ENCODE measurements around the gene TNFAIP8L3.

TNFAIP8L3 gene

DNA sequence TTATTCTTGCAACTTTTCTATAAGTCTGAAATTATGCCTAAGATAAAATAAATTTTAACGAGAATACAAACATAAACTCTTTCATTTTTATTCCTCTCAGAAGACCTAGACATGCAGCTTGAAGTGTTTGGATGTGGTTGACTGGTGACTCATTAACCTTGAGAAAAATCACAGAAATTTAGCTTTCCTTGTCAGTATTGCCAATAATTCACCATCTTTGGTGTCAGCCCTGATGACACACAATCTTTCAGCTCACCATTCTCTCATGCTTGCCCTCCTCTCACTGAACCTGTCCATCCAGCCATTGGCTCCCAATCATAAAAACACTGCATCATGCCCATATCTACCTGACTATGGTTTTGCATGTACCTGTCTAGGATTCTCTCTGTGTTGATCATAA lies 22.6 kb upstream of the TNFAIP8L3 start:
- no peak for DNase-seq (ENCODE audit: low read depth in 1 of 2, low spot score in 1 of 2)

DNA sequence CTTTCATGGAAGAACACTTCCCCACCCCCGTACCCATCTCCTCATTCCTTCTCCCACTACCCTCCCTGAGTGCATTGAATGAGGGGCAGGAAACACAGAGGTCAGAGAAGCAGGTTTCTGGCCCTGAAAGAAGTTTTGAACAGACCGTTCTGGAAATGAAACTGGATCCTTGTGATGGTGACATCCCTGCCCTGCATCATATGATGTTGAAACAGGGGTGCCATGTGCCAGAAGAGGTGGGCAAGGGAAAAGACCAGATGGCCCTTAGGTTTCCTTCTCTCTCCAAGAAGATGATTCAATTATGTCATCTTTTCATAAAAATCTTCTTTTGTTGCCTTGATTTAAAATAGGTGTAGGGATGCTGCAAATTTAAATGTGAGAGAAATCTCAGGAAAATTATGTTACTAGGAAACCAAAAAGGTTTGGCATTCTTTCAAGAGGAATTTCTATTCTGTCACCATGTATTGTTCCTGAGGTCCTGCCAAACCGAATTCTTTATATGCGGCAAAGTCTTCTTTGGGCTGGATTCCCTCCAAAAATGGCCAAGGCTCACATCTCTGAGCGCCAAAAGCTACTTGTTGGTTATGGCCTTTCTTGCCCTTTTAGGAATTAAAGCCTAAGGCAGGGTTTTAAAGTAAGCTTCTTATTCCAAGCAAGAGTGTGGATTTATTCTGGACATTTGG lies 19.9 kb upstream of the TNFAIP8L3 start:
- DNase-seq (ENCODE audit: low read depth in 1 of 2, low spot score in 1 of 2) = no peak

DNA sequence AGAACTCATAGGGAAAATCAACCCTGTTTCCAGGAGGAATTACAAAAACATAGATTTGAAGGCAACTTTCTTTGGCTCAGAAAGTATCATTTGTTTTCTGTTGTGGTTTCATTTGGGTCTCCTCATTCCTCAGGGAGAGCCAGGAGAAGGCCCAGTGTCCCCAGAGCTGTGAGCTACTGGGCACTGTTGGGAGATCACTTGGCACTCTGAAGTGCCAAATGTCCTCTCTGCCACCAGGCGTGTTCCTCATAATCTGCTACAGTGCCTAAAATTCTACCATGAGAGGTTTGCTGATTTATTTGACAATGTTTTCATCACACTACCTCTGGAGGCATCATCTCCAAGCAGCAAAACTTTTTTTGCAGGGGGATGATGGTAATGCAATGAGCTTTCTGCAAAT lies 17.4 kb upstream of the TNFAIP8L3 start:
- no peak for DNase-seq (ENCODE audit: low read depth in 1 of 2, low spot score in 1 of 2)

DNA sequence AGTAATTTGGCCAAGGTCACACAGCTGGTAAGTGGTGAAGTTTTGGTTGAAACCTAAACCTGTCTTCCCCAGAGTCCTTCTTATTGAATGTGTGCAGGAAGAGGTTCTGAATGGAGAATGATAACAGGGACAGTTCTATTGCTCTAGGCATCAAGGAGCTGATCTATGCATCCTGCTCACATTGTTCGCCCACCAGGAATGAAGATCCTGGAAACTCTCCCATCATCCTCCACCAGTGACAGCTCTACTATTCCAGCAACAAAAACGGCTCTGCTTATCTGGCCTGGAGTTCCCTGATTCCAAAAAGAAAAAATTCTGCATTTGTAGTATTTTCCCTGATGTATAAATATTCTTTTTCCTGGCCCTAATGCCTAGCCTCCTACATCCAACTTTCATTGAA lies 16.4 kb upstream of the TNFAIP8L3 start:
- DNase-seq (ENCODE audit: low read depth in 1 of 2, low spot score in 1 of 2) = no peak

DNA sequence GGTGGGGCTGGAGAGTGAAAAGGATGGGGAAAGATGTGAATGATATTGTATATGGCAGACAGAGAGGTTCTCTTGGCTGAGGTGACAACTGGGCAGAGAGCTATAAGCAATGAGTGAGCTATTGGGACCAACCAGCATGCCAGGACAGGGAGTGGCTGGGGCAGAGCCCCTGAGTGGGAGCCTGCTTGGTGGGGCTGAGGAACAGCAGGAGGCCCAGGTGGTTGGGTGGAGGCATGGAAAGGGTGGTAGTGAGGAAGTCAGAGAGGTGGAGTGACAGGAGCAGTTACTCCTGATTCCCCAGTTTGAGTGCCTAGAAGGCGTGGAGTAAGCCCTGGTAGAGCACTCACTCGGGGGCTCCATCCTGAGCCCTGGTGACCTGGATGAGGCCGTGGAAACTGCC lies 15.5 kb upstream of the TNFAIP8L3 start:
- no peak for DNase-seq (ENCODE audit: low read depth in 1 of 2, low spot score in 1 of 2)

DNA sequence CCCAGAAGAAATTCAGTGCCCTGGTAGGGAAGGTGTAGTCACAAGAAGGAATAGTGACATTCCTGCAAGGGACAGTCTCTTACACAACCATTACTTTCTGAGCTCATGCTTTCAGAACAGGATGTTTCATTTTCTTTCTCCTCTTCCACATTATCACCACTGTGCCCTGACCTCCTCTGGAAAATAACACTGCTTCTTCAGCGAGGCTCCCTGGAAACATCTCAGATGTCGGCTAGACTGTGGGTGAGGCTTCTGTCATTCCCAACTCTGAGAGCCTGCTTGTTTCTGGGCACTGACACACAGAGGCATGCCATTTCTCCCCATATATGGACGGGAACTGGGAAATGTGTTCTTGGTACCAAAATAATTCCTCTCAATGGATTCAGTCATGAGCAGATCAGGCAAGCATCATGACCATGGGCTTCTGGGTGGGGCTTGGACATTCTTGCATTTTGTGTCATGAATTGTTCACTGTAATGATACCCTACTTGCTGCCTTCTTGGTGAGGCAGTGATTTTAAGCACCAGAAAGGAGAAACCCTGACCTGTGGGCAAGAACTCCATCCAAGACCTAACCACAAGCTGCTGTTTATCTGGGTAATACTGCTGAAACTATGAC lies 14.3 kb upstream of the TNFAIP8L3 start:
- no peak for DNase-seq (ENCODE audit: low read depth in 1 of 2, low spot score in 1 of 2)

DNA sequence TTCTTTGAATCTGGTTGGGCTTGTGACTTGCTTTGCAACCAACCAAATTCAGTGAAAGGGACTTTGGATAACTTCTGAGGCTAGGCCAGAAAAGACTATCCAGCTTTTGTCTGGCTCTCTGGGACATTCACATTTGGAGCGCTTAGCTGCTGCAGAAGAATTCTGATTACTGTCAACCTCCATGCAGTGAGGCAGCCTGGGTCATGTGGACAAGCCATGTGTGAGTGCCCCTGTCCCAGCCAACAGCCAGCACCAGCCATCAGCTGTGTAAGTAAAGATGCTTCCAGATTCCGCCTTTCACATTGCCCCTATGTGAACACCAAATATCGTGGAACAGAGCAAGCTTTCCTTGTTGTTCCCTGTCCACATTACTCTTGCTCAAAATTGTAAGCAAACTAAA lies 12.9 kb upstream of the TNFAIP8L3 start:
- no peak for DNase-seq (ENCODE audit: low read depth in 1 of 2, low spot score in 1 of 2)

DNA sequence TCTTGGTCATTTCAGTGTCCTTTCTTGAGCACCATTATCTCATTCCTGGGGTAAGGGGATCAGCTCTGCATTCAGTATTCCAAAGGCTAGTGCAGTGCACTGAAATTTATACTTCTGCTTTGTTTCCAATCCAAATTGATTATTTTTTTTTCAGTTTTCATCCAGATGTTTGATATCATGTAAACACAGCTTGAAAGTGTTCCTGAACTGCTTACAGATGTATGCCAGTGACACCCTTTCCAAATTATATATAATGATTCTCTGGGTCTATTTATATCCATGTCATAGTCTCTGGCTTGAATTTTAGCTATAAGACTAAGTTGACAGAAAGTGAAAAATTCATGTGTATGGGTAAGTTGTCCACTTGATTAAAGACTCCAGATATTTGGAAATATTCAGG lies 11.8 kb upstream of the TNFAIP8L3 start:
- DNase-seq (ENCODE audit: low read depth in 1 of 2, low spot score in 1 of 2) = no peak

DNA sequence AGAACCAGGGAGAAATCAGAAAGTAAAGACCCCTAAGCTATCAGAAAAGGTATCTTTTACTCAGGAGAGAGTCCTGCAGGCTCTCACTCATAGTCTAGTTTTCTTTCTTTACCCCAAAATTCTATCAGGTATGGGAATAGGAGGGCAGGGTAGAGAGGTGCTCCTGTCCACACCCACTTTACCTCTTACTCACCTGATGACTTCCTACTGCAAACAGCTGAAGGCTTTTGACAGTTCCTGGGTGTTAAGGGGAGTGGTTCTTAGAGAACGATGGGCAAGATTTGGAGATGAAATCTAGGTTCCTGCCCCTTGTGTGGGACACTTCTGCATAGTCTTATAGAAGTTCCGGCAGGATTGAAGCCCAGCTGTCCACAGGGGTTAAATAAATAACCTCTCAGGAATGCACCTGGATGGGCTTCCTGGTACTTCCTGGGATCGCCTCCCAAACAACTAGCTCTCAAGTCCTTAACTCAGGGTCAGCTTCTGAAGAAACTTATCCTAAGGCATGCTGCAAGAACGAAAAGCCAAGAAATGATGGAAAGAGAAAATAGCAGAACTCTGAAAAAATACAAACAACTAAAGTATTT lies 10.8 kb upstream of the TNFAIP8L3 start:
- DNase-seq (ENCODE audit: low read depth in 1 of 2, low spot score in 1 of 2) = no peak

DNA sequence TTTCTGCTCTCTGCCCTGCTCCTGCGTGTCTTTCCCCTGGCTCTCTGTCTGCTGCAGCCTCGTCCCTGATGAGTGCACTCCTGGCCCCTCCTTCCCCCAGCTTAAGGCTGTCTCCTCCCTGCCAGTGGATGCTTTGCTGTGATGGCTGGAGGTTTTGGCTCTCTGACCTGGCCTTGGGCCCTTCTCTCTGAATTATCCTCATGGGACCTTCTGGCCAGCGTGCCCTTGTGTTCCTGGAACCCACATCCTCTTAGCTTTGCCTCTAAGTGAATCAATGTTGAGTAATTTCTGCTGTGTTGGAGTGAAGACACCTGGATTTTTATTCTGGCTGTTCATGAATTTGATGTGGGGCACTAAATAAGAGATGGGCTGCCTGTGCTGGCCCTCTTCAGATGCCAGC lies 9.8 kb upstream of the TNFAIP8L3 start:
- no peak for DNase-seq (ENCODE audit: low read depth in 1 of 2, low spot score in 1 of 2)

DNA sequence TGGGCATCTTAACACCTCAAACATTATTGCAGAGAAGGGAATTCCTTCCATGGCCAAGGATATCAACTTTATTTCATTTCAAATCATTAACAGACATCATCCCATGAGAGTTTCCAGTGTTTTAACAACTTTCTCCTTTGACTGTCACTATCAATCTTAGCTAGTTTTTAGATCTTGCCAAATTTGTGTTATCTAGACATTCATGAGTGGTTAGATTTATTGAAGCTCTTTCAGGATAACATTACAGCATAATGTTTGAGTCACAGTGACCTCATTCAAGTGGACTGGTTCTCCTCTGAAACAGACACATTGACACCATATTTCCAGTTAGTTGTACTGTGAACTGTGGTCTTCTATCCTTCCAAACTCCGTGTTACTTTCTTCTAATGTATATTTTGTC lies 8.6 kb upstream of the TNFAIP8L3 start:
- DNase-seq (ENCODE audit: low read depth in 1 of 2, low spot score in 1 of 2) = no peak

DNA sequence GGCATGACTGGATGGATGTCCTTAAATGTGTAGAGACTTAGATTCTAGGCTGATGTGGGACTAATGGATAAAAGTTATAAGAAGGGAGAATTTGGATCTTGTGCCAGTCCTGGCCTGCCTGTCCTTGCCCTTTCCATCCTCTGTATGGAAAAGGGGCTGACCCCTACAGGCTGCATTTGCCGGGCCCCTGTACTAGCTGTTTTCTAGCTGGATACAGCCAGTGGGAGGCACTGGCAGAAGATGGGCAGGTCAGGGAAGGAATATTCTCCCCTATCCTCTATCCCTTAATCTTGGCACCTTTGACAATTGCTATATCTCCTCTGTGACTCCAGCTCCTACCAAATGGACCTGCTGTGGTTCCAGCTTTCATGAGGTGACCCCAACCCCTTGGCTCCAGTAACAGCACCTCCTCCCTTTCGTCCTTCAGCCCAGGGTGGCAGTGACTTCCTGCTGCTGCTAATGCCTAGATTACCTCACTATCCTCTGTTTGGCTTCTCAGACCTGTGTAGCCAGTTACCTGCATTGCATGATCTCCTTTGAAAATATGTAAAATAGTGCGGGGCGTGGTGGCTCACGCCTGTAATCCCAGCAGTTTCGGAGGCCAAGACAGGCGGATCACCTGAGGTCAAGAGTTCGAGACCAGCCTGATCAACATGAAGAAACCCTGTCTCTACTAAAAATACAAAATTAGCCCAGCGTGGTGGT lies 6.2 kb upstream of the TNFAIP8L3 start:
- no peak for DNase-seq (ENCODE audit: low read depth in 1 of 2, low spot score in 1 of 2)

DNA sequence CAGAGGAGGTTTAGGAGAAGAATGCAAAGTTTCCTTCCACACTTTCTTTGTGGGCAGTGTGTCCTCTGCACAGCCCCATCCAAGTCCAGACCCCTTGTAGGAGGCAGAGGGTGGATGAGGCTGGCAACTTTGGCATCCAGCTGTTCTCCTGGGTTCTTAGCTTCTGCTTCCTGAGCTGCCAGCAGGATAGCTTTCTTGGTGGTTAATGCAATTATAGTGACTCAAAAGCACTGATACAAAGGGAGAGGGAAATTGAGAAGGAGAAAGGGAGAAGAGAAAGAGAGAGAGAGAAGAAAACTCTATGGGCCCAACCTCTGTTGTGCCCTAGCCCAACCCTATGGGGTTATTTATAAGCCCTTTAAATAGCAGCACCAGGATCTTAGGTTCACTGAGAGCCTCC lies 4.5 kb upstream of the TNFAIP8L3 start:
- no peak for DNase-seq (ENCODE audit: low read depth in 1 of 2, low spot score in 1 of 2)

DNA sequence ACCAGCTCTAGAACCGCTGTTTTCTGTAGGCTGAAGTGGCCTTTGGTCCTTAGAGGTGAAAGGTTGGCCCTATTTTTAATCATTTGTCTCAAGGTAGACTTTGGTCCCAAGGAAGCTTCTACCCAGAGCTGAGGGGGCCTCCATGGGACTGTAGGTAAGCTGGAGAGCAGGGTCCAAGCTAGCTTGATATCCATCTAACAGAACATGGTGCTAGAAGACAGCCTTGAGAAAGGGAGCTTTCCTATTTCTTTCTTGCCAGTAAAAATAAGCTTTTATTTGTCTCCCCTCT lies 3.6 kb upstream of the TNFAIP8L3 start:
- no peak for DNase-seq (ENCODE audit: low read depth in 1 of 2, low spot score in 1 of 2)

DNA sequence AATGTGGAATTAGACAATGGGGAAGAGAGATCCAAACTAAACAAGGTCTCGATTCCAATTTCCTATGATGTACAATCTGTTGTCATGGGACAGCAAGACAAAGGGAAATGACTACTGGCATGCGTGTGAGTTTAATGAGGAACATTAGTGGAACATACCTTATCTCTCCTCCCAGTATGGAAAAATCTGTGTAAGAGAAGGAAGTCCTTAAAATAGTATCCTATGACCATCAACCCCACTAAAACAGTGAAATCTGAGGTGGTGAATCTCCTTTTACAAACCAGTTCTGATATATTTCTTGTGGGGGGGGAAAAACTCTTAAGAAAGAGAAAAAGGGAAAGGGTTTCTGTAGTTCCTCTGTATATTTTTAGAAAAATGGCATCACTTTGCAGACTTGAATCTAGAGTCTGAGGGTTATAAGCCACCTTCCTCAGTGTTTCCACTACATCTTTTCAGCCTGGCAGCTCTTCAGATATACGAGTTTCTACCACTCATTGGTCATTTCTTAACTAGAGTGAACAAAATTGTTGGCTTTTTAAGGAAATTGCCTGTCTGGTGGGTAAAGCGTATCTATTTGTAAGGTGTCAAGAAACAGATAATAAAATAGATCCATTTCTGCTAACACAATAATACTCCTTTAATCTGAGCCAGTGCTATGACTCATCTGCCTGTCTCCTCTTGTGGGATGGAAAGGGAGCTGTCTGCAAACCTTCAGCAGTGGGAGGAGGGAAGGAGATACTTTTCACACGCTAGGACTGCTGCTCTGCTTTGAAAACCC lies 3.0 kb upstream of the TNFAIP8L3 start:
- DNase-seq (ENCODE audit: low read depth in 1 of 2, low spot score in 1 of 2) = no peak

DNA sequence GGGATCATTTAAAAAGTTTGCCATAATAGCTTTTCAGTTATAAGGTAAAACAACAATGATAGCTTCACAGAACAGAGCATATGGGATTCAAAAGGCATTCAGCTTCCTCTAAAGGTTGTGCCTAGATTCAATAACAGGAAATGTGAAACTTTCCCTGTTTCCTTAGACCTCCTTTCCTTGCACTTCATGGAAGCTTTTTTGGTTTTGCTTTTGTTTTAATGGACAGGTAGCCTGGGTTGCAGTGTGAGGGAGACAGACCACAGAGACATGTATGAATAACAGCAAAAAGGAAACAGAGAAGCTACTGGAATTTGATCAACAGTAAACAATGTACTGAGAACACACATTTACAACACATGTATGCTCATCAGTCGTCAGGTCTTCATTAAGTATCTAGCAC lies 2.3 kb upstream of the TNFAIP8L3 start:
- DNase-seq (ENCODE audit: low read depth in 1 of 2, low spot score in 1 of 2) = no peak

DNA sequence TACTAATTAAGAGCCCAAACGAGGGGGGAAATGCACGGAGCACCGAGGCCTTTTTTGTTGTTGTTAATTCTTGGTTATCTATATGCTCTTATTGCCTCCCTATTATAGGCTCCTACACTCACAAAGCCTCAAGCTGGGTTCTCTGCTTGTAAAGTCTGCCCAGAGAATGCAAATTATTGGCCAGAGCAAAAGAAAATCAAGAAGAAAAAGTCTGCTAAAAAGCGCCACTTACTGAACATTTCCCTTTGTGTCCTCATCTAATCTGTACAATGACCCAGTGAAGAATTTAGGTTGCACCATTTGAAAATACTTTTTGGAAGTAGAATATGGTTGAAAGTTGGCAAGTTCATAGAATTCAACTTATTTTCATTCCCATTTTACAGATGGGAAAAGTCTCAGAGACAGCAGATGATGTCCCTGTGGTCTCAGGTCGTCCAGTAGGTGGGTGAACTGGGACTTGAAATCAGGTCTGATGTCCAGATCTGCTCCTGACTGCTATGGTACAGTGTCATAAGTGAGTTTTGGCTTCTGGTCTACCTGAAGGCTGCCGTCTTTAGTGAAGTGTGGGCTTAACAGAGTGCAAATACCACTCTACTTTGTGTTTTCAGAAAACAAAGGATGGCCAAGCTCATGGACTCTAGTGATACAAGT lies 1.1 kb upstream of the TNFAIP8L3 start:
- DNase-seq (ENCODE audit: low read depth in 1 of 2, low spot score in 1 of 2) = no peak

DNA sequence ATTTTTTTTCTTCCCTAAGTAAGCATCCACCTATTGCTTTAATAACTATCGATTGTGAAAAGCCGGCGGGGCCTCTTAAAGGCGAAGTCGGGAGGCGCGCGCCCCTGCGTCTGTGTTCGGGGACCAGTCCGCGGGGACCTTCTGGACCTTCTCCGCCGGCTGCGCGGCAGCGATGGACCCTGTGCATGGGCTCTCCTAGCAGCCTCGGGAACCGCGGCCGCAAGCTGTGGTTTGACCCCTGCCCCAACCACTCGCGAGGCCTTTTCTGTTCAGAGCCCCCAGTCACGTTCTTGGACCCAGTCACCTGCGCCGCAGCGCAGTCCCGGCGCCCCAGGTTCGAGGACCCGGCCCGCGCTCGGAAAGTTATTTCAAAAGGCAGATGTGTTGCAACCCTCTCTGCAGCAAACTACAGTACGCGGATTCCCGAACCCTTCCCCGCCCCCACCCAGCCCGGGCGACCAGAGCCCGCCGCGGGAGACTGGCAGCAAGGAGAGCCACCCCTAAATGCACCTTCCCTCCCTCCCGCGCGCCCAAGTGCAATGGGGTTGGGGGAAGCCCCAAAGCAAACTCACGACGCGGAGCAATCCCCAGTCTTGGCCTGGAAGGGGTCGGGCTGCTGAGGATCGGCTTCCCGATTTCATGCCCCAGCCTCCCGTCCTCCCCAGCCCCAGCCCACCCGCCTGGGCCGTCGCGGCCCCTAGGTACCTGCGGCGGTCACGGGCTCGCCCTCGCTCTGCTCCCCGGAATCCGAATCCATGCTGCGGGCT lies 684 bp downstream of the TNFAIP8L3 start:
- no peak for DNase-seq (ENCODE audit: low read depth in 1 of 2, low spot score in 1 of 2)

DNA sequence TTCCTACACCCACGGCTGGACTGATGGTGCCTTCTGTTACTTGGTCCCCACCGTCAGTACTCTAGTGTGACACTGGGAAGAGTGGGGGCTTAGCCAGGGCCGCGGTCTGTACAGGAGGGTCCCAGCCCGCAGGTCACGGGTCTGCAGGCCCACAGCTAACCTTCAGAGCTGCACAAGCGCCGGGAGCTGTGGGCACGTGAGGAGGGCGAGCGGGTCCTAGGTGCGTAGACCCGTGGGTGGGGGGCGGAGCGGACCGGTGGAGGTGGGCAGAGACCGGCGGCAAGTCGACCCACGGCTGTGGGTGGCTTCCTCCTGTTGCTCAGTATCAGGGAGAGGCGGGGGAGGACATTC lies 1.2 kb downstream of the TNFAIP8L3 start:
- DNase-seq (ENCODE audit: low read depth in 1 of 2, low spot score in 1 of 2) = no peak

DNA sequence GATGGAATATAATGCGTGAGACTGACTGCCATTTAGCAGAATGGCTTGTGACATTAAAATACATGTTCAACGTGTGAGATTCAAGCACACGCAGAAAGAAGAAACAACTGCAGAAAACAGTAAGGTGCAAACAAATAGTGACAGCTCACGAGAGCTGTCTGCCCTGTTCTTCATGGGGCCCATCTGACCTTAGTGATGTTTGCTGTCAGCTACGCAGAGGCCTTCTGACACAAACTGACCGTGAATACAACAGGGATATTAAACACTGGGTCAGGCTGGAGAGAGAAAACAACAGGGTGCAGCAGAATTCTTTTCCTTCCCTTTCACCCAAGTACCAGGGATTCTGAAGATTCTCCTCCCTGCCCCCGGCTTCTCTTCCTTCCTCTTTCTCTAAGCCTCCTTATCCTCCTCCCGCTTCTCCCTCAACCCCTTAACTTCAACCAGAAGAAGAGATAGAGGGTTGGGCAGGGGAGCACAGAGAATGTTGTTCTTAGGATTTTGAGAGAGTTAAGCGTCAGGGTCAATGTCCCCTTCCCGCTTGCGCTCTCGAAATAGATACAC lies 2.1 kb downstream of the TNFAIP8L3 start:
- no peak for DNase-seq (ENCODE audit: low read depth in 1 of 2, low spot score in 1 of 2)
